H9 (cell line): ENCODE data around the gene CDC16. TPM values are rescaled to one million over a fixed set of nuclear protein-coding genes. Genes with fewer than 3 reads are reported as not detected.

ENCODE experiments used
- DNase-seq: peaks from one replicate; pipeline ENCODE4 v3.0.0-alpha.2; 2017
- H2AFZ ChIP-seq: one replicate; pipeline ENCODE4 v1.6.1; 2013; ENCODE audit warnings: mild to moderate bottlenecking, low read length, control low read depth, moderate library complexity
- H2AK5ac ChIP-seq: 2 replicates; pipeline ENCODE4 v1.6.1; 2013; ENCODE audit warnings: low read length, control low read depth, mixed read lengths; ENCODE audit not compliant: insufficient read length
- H2BK120ac ChIP-seq: one replicate; pipeline ENCODE4 v1.6.1; 2013; ENCODE audit warnings: low read depth, mild to moderate bottlenecking, low read length, control low read depth, inconsistent platforms; ENCODE audit not compliant: poor library complexity, severe bottlenecking
- H2BK12ac ChIP-seq: 2 replicates; pipeline ENCODE4 v1.6.1; 2013; ENCODE audit warnings: low read length, control low read depth, mixed read lengths, low read depth; ENCODE audit not compliant: insufficient read length
- H2BK15ac ChIP-seq: 2 replicates; pipeline ENCODE4 v1.6.1; 2013; ENCODE audit warnings: low read depth, low read length, control low read depth
- H2BK20ac ChIP-seq: one replicate; pipeline ENCODE4 v1.6.1; 2013; ENCODE audit warnings: low read depth, mild to moderate bottlenecking, low read length, control low read depth, inconsistent platforms; ENCODE audit not compliant: poor library complexity, severe bottlenecking
- H2BK5ac ChIP-seq: 2 replicates; pipeline ENCODE4 v1.6.1; 2013; ENCODE audit warnings: low read length, control low read depth, mixed read lengths; ENCODE audit not compliant: insufficient read length
- H3K14ac ChIP-seq: 2 replicates; pipeline ENCODE4 v1.6.1; 2013; ENCODE audit warnings: low read length, control low read depth; ENCODE audit not compliant: insufficient read depth
- H3K18ac ChIP-seq: 2 replicates; pipeline ENCODE4 v1.6.1; 2013; ENCODE audit warnings: low read depth, mild to moderate bottlenecking, mixed read lengths, low read length, control low read depth; ENCODE audit not compliant: insufficient read length
- H3K23ac ChIP-seq: 2 replicates; pipeline ENCODE4 v1.6.1; 2013; ENCODE audit warnings: low read length, control low read depth, mixed read lengths, low read depth; ENCODE audit not compliant: insufficient read length
- H3K23me2 ChIP-seq: 2 replicates; pipeline ENCODE4 v1.6.1; 2013; ENCODE audit warnings: low read depth, mild to moderate bottlenecking, mixed read lengths, low read length, control low read depth; ENCODE audit not compliant: insufficient read length, poor library complexity, severe bottlenecking
- H3K27ac ChIP-seq: 2 replicates; pipeline ENCODE4 v1.5.1; 2013; ENCODE audit warnings: low read length, control low read depth, mixed read lengths, low read depth; ENCODE audit not compliant: insufficient read length
- H3K27me3 ChIP-seq: 2 replicates; pipeline ENCODE4 v1.6.1; 2013; ENCODE audit warnings: low read length, control low read depth, inconsistent platforms; ENCODE audit not compliant: insufficient read depth
- H3K4ac ChIP-seq: 2 replicates; pipeline ENCODE4 v1.6.1; 2013; ENCODE audit warnings: low read depth, mild to moderate bottlenecking, control low read depth, inconsistent platforms, low read length, moderate library complexity
- H3K4me1 ChIP-seq: 2 replicates; pipeline ENCODE4 v1.6.1; 2013; ENCODE audit warnings: low read length, control low read depth, inconsistent platforms; ENCODE audit not compliant: insufficient read depth
- H3K4me2 ChIP-seq: 2 replicates; pipeline ENCODE4 v1.6.1; 2013; ENCODE audit warnings: low read length, control low read depth, mixed read lengths; ENCODE audit not compliant: insufficient read length, insufficient read depth
- H3K56ac ChIP-seq: 2 replicates; pipeline ENCODE4 v1.6.1; 2013; ENCODE audit warnings: low read depth, mild to moderate bottlenecking, mixed read lengths, low read length, control low read depth; ENCODE audit not compliant: insufficient read length
- H3K79me1 ChIP-seq: 2 replicates; pipeline ENCODE4 v1.6.1; 2013; ENCODE audit warnings: low read depth, mild to moderate bottlenecking, moderate library complexity, low read length, control low read depth, inconsistent platforms; ENCODE audit not compliant: insufficient read depth, poor library complexity, severe bottlenecking
- H3K79me2 ChIP-seq: 2 replicates; pipeline ENCODE4 v1.6.1; 2013; ENCODE audit warnings: low read length, control low read depth, inconsistent platforms; ENCODE audit not compliant: insufficient read depth
- H3K9ac ChIP-seq: 2 replicates; pipeline ENCODE4 v1.6.1; 2013; ENCODE audit warnings: low read length, control low read depth, mixed read lengths; ENCODE audit not compliant: insufficient read length; ENCODE audit errors: extremely low read depth
- H3K9me3 ChIP-seq: one replicate; pipeline ENCODE4 v1.6.1; 2013; ENCODE audit warnings: low read depth, low read length, inconsistent platforms; ENCODE audit not compliant: control insufficient read depth
- H3T11ph ChIP-seq: one replicate; pipeline ENCODE4 v1.6.1; 2013; ENCODE audit warnings: mild to moderate bottlenecking, low read length, control low read depth, inconsistent platforms
- H4K20me1 ChIP-seq: one replicate; pipeline ENCODE4 v1.6.1; 2013; ENCODE audit not compliant: control insufficient read depth, insufficient read length, insufficient read depth
- H4K5ac ChIP-seq: 2 replicates; pipeline ENCODE4 v1.6.1; 2013; ENCODE audit warnings: low read depth, mild to moderate bottlenecking, mixed read lengths, low read length, control low read depth; ENCODE audit not compliant: insufficient read length
- H4K8ac ChIP-seq: replicated peaks from 2 replicates; pipeline ENCODE4 v1.6.1; 2013; ENCODE audit warnings: low read length, control low read depth, mixed read lengths, low read depth; ENCODE audit not compliant: insufficient read length
- H4K91ac ChIP-seq: 2 replicates; pipeline ENCODE4 v1.6.1; 2013; ENCODE audit warnings: low read depth, mild to moderate bottlenecking, moderate library complexity, mixed read lengths, low read length, control low read depth; ENCODE audit not compliant: insufficient read length
- H3K27ac Mint-ChIP-seq, 3 experiments: 2 replicates in 2 of 3; 3 replicates in 1 of 3; pipeline ENCODE4 v1.8.0; 2020 to 2021; ENCODE audit warnings: mixed read lengths in 3 of 3, mild to moderate bottlenecking in 1 of 3, moderate library complexity in 1 of 3
- H3K27me3 Mint-ChIP-seq: 2 replicates; pipeline ENCODE4 v1.8.0; 2021; ENCODE audit warnings: low read depth, mild to moderate bottlenecking, moderate library complexity, mixed read lengths
- H3K36me3 Mint-ChIP-seq, 3 experiments: 2 replicates in 2 of 3; 3 replicates in 1 of 3; pipeline ENCODE4 v1.8.0; 2020 to 2021; ENCODE audit warnings: low read depth in 3 of 3, mixed read lengths in 3 of 3; ENCODE audit not compliant: insufficient read depth in 1 of 3
- H3K4me1 Mint-ChIP-seq, 2 experiments: 2 replicates each; pipeline ENCODE4 v1.8.0; 2020; ENCODE audit warnings: mixed read lengths in 2 of 2
- H3K4me3 Mint-ChIP-seq, 2 experiments: 2 replicates in 1 of 2; 3 replicates in 1 of 2; pipeline ENCODE4 v1.8.0; 2020 to 2021; ENCODE audit warnings: mild to moderate bottlenecking in 2 of 2, mixed read lengths in 2 of 2, moderate library complexity in 1 of 2
- H3K9me3 Mint-ChIP-seq, 2 experiments: 2 replicates in 1 of 2; 3 replicates in 1 of 2; pipeline ENCODE4 v1.8.0; 2020; ENCODE audit warnings: mild to moderate bottlenecking in 2 of 2, mixed read lengths in 2 of 2, moderate library complexity in 1 of 2
- WGBS: extraction: QIAGEN DNeasy Blood & Tissue Kit; methylation state at CpG from one replicate; pipeline ENCODE4 v1.1.7; 2013; ENCODE audit warnings: missing lambda C conversion rate, low lambda C conversion rate, mixed read lengths; ENCODE audit not compliant: insufficient read length; ENCODE audit errors: extremely low coverage; 5-methylcytosine and 5-hydroxymethylcytosine counted together
- total RNA-seq: library from RNA; stranded (reverse); gene quantifications from 2 replicates; pipeline ENCODE4 v1.2.1, GENCODE V29; 2021
- TF ChIP-seq, protein P1 (sequence below): fragments of 200-600 bp; sonication (generic); conservative IDR thresholded peaks from 3 replicates; pipeline ENCODE4 v1.8.0; 2021; ENCODE audit warnings: antibody characterized with exemption, mild to moderate bottlenecking

The CDC16 gene
- total RNA-seq, 1 experiment from 2014 or later: 91.9 TPM

DNA sequence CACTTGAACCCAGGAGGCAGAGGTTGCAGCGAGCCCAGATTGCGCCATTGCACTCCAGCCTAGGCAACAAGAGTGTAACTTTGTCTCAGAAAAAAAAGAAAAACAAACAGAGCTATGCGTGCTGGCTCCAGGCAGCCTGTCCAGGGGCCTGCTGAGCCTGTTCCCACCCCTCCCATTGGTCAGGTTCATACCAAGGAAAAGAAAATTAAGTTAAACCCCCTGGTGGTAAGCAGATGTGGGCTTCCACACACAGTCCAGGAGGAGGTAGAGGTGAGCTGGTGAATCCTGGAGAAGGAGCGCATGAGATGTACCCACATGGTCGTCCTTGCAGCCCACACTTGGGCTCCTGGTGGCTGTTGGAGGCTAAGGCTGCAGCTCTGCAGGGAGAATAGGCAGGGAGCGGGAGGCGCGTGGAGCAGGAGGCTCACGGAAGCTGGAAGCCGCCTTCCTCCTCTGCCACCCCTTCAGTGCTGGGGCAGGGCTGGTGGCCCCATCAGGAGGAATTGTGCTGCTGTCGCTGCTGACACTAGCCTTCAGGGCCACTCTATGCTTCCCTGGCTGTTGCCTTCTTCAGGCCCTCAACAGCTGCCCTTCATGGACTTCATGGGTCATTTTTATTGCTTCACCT is 69.1 kb downstream of the CDC16 start:
- WGBS: no CpG with 5 or more reads among the region's 11 CpGs
- no peak overlapping the region for H3T11ph ChIP-seq
- H4K8ac ChIP-seq: no peak overlapping the region
- DNase-seq: no peak
- no peak overlapping the region for H2AFZ ChIP-seq
- no peaks in the 10 kb centered on the region for H4K20me1 ChIP-seq
- H3K27me3 ChIP-seq: no peaks in the 10 kb centered on the region
- no peaks in the 10 kb centered on the region for H3K9me3 ChIP-seq
- no peaks in the 10 kb centered on the region for H3K9me3 Mint-ChIP-seq
- peak overlapping the region; percentile 38 for H2BK5ac ChIP-seq
- no peak overlapping the region for H3K27ac ChIP-seq
- H3K36me3 Mint-ChIP-seq: peaks cover 35 to 70% (median 63%) of the 10 kb centered on the region in 3 experiments; a peak in 6 of 7 replicates
- H3K27ac Mint-ChIP-seq: no peak overlapping the region
- no peak overlapping the region for H3K18ac ChIP-seq
- no peak overlapping the region for H3K23ac ChIP-seq
- H4K91ac ChIP-seq: no peak overlapping the region
- TF ChIP-seq, protein P1, sequence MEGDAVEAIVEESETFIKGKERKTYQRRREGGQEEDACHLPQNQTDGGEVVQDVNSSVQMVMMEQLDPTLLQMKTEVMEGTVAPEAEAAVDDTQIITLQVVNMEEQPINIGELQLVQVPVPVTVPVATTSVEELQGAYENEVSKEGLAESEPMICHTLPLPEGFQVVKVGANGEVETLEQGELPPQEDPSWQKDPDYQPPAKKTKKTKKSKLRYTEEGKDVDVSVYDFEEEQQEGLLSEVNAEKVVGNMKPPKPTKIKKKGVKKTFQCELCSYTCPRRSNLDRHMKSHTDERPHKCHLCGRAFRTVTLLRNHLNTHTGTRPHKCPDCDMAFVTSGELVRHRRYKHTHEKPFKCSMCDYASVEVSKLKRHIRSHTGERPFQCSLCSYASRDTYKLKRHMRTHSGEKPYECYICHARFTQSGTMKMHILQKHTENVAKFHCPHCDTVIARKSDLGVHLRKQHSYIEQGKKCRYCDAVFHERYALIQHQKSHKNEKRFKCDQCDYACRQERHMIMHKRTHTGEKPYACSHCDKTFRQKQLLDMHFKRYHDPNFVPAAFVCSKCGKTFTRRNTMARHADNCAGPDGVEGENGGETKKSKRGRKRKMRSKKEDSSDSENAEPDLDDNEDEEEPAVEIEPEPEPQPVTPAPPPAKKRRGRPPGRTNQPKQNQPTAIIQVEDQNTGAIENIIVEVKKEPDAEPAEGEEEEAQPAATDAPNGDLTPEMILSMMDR: no peak
- H3K4ac ChIP-seq: no peak overlapping the region; the same call in 1 of the 2 replicates
- no peak overlapping the region for H3K56ac ChIP-seq
- H2BK120ac ChIP-seq: no peak overlapping the region
- no peak overlapping the region for H2BK12ac ChIP-seq
- no peaks in the 10 kb centered on the region for H3K27me3 Mint-ChIP-seq
- H3K9ac ChIP-seq: no peak overlapping the region
- H3K14ac ChIP-seq: no peak overlapping the region
- H3K79me2 ChIP-seq: no peaks in the 10 kb centered on the region
- no peaks in the 10 kb centered on the region for H3K23me2 ChIP-seq
- no peaks in the 10 kb centered on the region for H3K4me1 ChIP-seq
- H2AK5ac ChIP-seq: no peak overlapping the region
- H2BK15ac ChIP-seq: no peak overlapping the region
- no peak overlapping the region for H2BK20ac ChIP-seq
- H3K4me2 ChIP-seq: no peak overlapping the region
- H3K4me1 Mint-ChIP-seq: no peaks in the 10 kb centered on the region
- no peaks in the 10 kb centered on the region for H3K79me1 ChIP-seq
- peak overlapping the region; percentile 47 for H4K5ac ChIP-seq
- H3K4me3 Mint-ChIP-seq: no peak overlapping the region
